Measurements from ENCODE around the gene ADAP1.

The ADAP1 gene

GRCh38 chr7:885893-886625 lies 68.4 kb downstream of the ADAP1 start:
- Histone ChIP-seq H3K36me3 (ENCODE audit: control insufficient read depth, insufficient read depth, low read length) (no peaks in the 10 kb centered on the region), H3K4me3 (ENCODE audit: low read depth, low read length) (no peak overlapping the region), H3K27me3 (ENCODE audit: control insufficient read depth, insufficient read depth, low read length) (no peaks in the 10 kb centered on the region), H3K4me1 (no peaks in the 10 kb centered on the region), H2AFZ (no peak overlapping the region), H3K9ac (no peak overlapping the region), H3K79me2 (peaks cover 73% of the 10 kb centered on the region), H3K9me3 (ENCODE audit: control insufficient read depth, low read length) (no peaks in the 10 kb centered on the region), H3K4me2 (ENCODE audit: low read length) (no peak overlapping the region), H3K27ac (no peak overlapping the region)
- TF ChIP-seq, protein P1, sequence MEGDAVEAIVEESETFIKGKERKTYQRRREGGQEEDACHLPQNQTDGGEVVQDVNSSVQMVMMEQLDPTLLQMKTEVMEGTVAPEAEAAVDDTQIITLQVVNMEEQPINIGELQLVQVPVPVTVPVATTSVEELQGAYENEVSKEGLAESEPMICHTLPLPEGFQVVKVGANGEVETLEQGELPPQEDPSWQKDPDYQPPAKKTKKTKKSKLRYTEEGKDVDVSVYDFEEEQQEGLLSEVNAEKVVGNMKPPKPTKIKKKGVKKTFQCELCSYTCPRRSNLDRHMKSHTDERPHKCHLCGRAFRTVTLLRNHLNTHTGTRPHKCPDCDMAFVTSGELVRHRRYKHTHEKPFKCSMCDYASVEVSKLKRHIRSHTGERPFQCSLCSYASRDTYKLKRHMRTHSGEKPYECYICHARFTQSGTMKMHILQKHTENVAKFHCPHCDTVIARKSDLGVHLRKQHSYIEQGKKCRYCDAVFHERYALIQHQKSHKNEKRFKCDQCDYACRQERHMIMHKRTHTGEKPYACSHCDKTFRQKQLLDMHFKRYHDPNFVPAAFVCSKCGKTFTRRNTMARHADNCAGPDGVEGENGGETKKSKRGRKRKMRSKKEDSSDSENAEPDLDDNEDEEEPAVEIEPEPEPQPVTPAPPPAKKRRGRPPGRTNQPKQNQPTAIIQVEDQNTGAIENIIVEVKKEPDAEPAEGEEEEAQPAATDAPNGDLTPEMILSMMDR (IDR thresholded peaks at IDR 0.05), result no peak

DNA sequence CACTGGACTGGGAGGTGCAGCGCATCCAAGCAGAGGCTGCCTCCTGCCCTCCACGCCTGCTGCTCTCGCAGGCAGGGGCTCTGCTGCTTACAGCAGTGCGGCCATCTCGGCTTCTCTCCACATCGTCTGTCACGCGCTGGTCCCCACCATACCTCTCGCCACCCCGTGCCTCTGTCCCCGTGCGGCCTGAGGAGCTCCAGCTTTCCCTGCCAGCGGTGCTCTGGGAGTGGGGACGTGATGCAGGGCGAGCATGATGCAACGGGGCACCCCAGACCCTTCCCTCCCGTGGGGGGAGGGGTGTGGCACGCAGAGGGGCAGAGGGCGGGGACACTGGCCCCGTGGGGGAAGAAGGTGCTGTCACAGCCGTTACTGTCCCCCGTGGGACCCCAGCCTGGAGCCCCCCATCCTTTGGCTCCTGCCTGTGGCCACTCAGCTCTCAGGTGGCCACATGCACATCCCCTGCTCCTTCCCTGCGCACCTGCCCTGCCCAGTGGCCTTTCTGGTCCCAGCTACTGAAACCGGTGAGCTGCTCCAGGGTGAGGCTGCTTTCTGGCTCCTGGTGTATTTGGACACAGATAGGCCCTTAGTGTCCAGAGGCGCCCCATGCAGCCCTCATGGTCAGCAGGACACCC lies 69.1 kb downstream of the ADAP1 start:
- TF ChIP-seq, protein P1 (IDR thresholded peaks at IDR 0.05), result no peak
- Histone ChIP-seq H3K4me3 (ENCODE audit: low read depth, low read length) (no peak overlapping the region), H3K4me1 (no peaks in the 10 kb centered on the region), H3K4me2 (ENCODE audit: low read length) (no peak overlapping the region), H3K9ac (no peak overlapping the region), H3K79me2 (peaks cover 79% of the 10 kb centered on the region), H3K36me3 (ENCODE audit: control insufficient read depth, insufficient read depth, low read length) (no peaks in the 10 kb centered on the region), H3K9me3 (ENCODE audit: control insufficient read depth, low read length) (no peaks in the 10 kb centered on the region), H2AFZ (no peak overlapping the region), H3K27ac (no peak overlapping the region), H3K27me3 (ENCODE audit: control insufficient read depth, insufficient read depth, low read length) (no peaks in the 10 kb centered on the region)

- H3K4me1 ChIP-seq, result no peaks in the 10 kb centered on the region
Measured at GRCh38 chr7:884191-885003, 70.1 kb downstream of the ADAP1 start.

DNA sequence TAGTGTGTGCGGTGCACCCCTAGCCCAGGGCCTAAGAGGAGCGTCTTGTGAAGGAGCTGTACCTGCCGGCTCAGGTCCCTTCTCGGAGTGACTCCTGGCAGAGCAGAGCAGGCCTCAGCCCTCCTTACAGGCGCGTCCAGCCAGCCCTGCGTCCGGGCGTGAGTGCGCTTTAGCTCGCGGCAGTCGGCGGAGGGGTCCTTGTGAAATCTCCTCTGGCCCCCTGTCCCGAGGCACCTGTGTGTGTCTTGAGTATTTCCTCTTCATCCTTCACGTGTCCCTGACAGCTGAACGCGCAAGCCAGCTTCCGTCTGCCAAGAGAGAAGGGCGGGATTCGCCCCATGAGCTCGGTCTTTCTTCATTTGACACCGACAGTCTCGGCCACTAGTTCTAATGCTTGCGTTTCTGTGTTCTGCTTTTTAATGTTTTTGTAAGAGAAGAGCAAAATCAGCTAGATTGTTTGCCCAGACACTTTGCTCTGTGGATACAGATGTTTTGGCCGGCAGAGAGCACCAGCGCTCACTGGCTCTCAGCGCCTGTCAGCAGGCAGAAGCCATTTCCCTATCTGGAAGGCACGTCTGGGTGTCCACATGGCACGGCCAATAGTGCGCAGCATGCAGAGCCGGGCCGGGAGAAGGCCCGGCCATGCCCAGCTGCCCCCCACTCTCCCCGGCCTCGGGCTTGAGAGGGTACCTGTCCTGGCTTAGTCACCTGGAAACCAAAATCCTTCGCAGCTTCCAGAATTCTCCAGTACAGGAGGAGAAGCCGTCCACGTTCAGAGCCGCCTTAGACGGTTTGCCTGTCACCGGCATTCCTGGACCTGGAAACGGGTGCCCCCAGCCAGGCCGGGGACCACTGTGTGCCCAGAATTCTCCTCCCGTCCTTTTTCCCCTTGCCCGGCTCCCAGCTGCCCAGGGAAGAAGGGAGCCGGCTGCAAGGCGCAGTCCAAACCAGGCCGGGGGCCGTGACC lies 71.1 kb downstream of the ADAP1 start:
- Histone ChIP-seq H3K4me1 (no peaks in the 10 kb centered on the region), H3K79me2 (peaks cover 93% of the 10 kb centered on the region), H3K4me2 (ENCODE audit: low read length) (no peak overlapping the region), H3K4me3 (ENCODE audit: low read depth, low read length) (no peak overlapping the region), H3K27me3 (ENCODE audit: control insufficient read depth, insufficient read depth, low read length) (no peaks in the 10 kb centered on the region), H2AFZ (no peak overlapping the region), H3K36me3 (ENCODE audit: control insufficient read depth, insufficient read depth, low read length) (no peaks in the 10 kb centered on the region), H3K9me3 (ENCODE audit: control insufficient read depth, low read length) (no peaks in the 10 kb centered on the region), H3K9ac (no peak overlapping the region), H3K27ac (no peak overlapping the region)
- TF ChIP-seq, protein P1 (IDR thresholded peaks at IDR 0.05), result no peak

More at GRCh38 chr7:884191-885003, 70.1 kb downstream of the ADAP1 start:
- Histone ChIP-seq H3K27me3 (ENCODE audit: control insufficient read depth, insufficient read depth, low read length) (no peaks in the 10 kb centered on the region), H3K79me2 (peaks cover 88% of the 10 kb centered on the region), H2AFZ (no peak overlapping the region), H3K9ac (no peak overlapping the region), H3K4me3 (ENCODE audit: low read depth, low read length) (no peak overlapping the region), H3K27ac (no peak overlapping the region), H3K9me3 (ENCODE audit: control insufficient read depth, low read length) (no peaks in the 10 kb centered on the region), H3K36me3 (ENCODE audit: control insufficient read depth, insufficient read depth, low read length) (no peaks in the 10 kb centered on the region), H3K4me2 (ENCODE audit: low read length) (no peak overlapping the region)
- TF ChIP-seq, protein P1 (IDR thresholded peaks at IDR 0.05), result no peak

Measured in parathyroid adenoma (tissue), 2 donors.